Measurements from ENCODE around the gene ZSCAN32. TPM values are rescaled to one million over a fixed set of nuclear protein-coding genes. Genes with fewer than 3 reads are reported as not detected.
A peak's percentile ranks its signal among the peaks of the same experiment; 100 is the strongest.

Gene ZSCAN32
- total RNA-seq, 1 donor from 2014 or later: 19.6 TPM

- intact Hi-C loops (cut with DNase I): no loop called here
- Histone ChIP-seq H3K9me3 (peaks cover 21% of the 10 kb centered on the region), H3K4me3 (peak overlapping the region; percentile 72 to 98), H3K4me1 (peaks cover 34% of the 10 kb centered on the region), H3K27me3 (no peaks in the 10 kb centered on the region), H3K36me3 (peaks cover 0 to 56% of the 10 kb centered on the region in 2 donors), H3K27ac (peak overlapping the region; percentile 70)
- TF ChIP-seq CTCF (IDR thresholded peaks at IDR 0.05) (no peak), POLR2AphosphoS5 (IDR thresholded peaks at IDR 0.05; ENCODE audit: insufficient read depth in 1 of 2, low read depth in 1 of 2) (no peak), POLR2A (IDR thresholded peaks at IDR 0.05) (no peak)
- no peak for DNase-seq (ENCODE audit: extremely low spot score in 2 of 2)
Observed at GRCh38 chr16:3401719-3402397, 1.1 kb upstream of the ZSCAN32 start.

DNA sequence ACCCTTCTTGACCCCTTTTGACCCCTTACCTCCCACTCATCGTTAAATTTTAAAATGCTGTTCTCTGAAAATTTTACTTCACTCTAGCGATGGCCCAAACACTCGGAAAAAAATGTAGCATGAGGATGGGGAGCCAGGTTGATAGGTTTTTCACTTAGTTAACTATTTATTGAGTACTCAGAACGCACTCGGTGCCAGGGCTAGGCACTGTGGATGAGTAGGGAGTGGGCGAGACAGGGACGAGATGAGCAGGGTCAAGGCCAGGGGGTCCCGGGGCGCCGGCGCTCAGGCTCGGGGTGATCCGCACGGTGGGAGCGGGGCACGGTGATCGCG is 392 bp downstream of the ZSCAN32 start:
- H3K9me3 ChIP-seq: peaks cover 6% of the 10 kb centered on the region
- DNase-seq (ENCODE audit: extremely low spot score in 2 of 2): no peak
- H3K4me3 ChIP-seq: peak overlapping the region; percentile 72 to 98
- intact Hi-C loops (cut with DNase I): no loop called here
- peak overlapping the region; percentile 31 for H3K27ac ChIP-seq
- peaks cover 34% of the 10 kb centered on the region for H3K4me1 ChIP-seq
- TF ChIP-seq CTCF (IDR thresholded peaks at IDR 0.05) (no peak), POLR2A (IDR thresholded peaks at IDR 0.05) (no peak), POLR2AphosphoS5 (IDR thresholded peaks at IDR 0.05; ENCODE audit: insufficient read depth in 1 of 2, low read depth in 1 of 2) (no peak)
- peaks cover 0 to 56% of the 10 kb centered on the region in 2 donors for H3K36me3 ChIP-seq
- no peaks in the 10 kb centered on the region for H3K27me3 ChIP-seq

- H3K9me3 ChIP-seq: peaks cover 44% of the 10 kb centered on the region
- H3K4me1 ChIP-seq: no peaks in the 10 kb centered on the region
- no peaks in the 10 kb centered on the region for H3K27me3 ChIP-seq
- no peak overlapping the region for H3K27ac ChIP-seq
- peaks cover 4 to 82% of the 10 kb centered on the region in 2 donors for H3K36me3 ChIP-seq
- H3K4me3 ChIP-seq: no peak overlapping the region
- no peak for DNase-seq (ENCODE audit: extremely low spot score in 2 of 2)
- intact Hi-C loops (cut with DNase I): loop anchor here (10.0 kb wide), 1 partner anchor 75 kb away; no protein-coding TSS in a partner anchor
- TF ChIP-seq POLR2A (IDR thresholded peaks at IDR 0.05) (no peak), CTCF (IDR thresholded peaks at IDR 0.05) (no peak), POLR2AphosphoS5 (IDR thresholded peaks at IDR 0.05; ENCODE audit: insufficient read depth in 1 of 2, low read depth in 1 of 2) (no peak)
Observed at GRCh38 chr16:3389663-3390338, 11.0 kb downstream of the ZSCAN32 start.

- peaks cover 54% of the 10 kb centered on the region for H3K9me3 ChIP-seq
- H3K27me3 ChIP-seq: no peaks in the 10 kb centered on the region
- intact Hi-C loops (cut with DNase I): loop anchor here (10.0 kb wide), 1 partner anchor 74 kb away; no protein-coding TSS in a partner anchor
- TF ChIP-seq CTCF (IDR thresholded peaks at IDR 0.05): no peak
- no peaks in the 10 kb centered on the region for H3K4me1 ChIP-seq
- H3K4me3 ChIP-seq: no peak overlapping the region
- no peak for DNase-seq (ENCODE audit: extremely low spot score in 2 of 2)
- H3K27ac ChIP-seq: no peak overlapping the region
- H3K36me3 ChIP-seq: peaks cover 2 to 82% of the 10 kb centered on the region in 2 donors
Observed at GRCh38 chr16:3388325-3388724, 12.5 kb downstream of the ZSCAN32 start.

DNA sequence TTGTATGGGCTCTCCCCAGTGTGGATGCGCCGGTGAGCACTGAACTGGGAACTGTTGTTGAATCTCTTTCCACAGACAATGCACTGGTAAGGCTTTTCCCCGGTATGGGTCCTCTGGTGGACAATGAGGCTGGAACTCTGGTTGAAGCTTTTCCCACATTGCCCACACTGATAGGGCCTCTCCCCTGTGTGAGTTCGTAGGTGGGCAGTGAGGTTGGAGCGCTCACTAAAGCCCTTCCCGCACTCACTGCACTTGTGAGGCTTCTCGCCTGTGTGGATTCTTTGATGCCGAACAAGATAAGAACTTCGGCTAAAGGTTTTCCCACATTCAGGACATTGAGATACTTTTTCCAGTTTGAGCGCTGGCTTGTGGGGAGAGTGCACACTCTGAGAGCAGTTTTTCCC is 17.8 kb downstream of the ZSCAN32 start:
- Histone ChIP-seq H3K36me3 (peaks cover 0 to 55% of the 10 kb centered on the region in 2 donors), H3K27me3 (no peaks in the 10 kb centered on the region), H3K27ac (no peak overlapping the region), H3K9me3 (peaks cover 74% of the 10 kb centered on the region), H3K4me1 (no peaks in the 10 kb centered on the region), H3K4me3 (no peak overlapping the region)
- intact Hi-C loops (cut with DNase I): loop anchor here (10.0 kb wide), 1 partner anchor 68 kb away; no protein-coding TSS in a partner anchor
- no peak for TF ChIP-seq CTCF (IDR thresholded peaks at IDR 0.05)
- no peak for TF ChIP-seq POLR2A (IDR thresholded peaks at IDR 0.05)
- TF ChIP-seq POLR2AphosphoS5 (IDR thresholded peaks at IDR 0.05; ENCODE audit: insufficient read depth in 1 of 2, low read depth in 1 of 2): no peak
- no peak for DNase-seq (ENCODE audit: extremely low spot score in 2 of 2)

All from vagina (tissue), 2 donors.